Left lobe of liver (tissue), 2 donors: Measurements from ENCODE around the gene WWOX. TPM values are rescaled to one million over a fixed set of nuclear protein-coding genes. Genes with fewer than 3 reads are reported as not detected.
"Not testable (repeated sequence)": the region's sequence is repeated elsewhere in the genome, so short reads cannot be mapped to it uniquely, and the experiment has no call there.

ENCODE experiments used
- ATAC-seq: fragments of 200-7000 bp; cut with Tn5 transposase; one replicate; pipeline ENCODE4 v1.9.1; 2020; ENCODE audit warnings: mild to moderate bottlenecking, moderate library complexity
- DNase-seq: peaks from one replicate; pipeline ENCODE4 v3.0.0-alpha.2; 2020; ENCODE audit warnings: low spot score
- total RNA-seq: library from RNA; stranded (reverse); gene quantifications from one replicate; pipeline ENCODE4 v1.2.1, GENCODE V29; 2021
- donor health status: DM: no; HTN: no; CAD: no; lungs with moderate emphysema.
- donor health status: DM: no; HTN: yes; CAD: no.

The WWOX gene
- total RNA-seq, 1 donor from 2014 or later: 15.1 TPM

DNA sequence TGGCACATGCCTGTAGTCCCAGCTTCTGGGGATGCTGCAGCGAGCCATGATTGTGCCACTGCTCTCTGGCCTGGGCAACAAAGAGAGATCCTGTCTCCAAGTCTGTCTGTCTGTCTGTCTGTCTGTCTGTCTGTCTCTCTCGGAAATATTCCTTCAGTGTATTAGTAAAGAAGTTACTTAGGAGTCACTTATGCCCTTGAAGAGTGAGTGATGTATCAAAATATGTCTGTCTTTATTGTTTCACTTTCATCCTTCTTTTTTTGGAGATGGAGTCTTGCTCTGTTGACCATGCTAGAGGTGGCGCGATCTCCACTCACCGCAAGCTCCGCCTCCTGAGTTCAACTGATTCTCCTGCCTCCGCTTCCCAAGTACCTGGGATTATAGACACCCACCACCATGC, 410.5 kb downstream of the WWOX start:
- ATAC-seq (no peak), DNase-seq (no peak)

DNA sequence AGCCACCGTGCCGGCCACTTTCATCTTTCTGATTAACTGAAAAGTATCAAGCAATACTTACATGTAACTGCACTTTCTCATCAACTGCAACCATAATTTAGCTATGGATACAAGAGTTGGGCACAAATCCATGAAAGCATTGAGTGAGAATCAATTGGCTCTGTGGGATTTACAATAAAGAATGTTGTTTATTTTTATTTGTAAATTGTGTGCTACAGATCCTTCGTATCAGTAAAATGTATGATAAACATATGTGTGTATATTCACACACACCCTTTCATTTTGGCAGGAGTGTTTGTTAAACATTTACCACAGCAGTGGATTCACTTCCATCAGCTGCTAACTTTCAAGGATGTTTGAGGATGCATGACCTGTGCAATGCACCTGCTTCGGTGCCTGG, 411.0 kb downstream of the WWOX start:
- no peak for ATAC-seq
- no peak for DNase-seq

DNA sequence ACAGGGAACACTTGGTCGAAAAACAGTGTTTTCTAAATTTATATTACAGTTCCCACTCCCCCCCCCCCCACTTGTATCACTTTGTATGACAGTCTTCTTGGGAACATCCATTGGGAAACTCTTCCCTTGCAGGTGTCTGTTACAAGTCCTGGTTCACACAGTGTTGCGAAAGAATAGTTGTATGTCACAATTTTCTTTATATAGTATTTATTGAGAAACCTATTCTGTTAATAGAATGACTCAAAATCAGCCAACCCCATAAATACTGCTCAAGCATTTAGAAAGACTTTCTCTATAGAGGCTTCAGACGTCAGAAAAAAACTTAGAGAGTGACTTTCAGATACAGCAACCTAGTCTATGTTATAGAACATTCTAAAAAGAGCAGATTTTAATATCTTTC, 414.4 kb downstream of the WWOX start:
- DNase-seq: no peak

DNA sequence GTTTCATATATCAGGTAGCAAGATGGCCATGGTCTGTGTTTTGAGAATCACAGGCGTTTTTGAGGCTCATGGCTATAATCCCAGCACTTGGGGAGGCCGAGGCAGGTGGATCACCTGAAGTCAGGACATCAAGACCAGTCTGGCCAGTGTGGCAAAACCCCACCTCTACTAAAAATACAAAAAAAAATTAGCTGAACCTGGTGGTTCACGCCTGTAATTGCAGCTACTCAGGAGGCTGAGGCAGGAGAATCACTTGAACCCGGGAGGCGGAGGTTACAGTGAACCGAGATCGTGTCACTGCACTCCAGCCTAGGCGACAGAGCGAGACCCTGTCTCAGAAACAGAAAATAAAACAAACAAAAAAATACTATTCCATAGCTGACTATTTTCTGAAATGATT, 415.4 kb downstream of the WWOX start:
- not testable (repeated sequence) for DNase-seq, ATAC-seq

More for the DNA sequence above, 414.4 kb downstream of the WWOX start:
- no peak for ATAC-seq

DNA sequence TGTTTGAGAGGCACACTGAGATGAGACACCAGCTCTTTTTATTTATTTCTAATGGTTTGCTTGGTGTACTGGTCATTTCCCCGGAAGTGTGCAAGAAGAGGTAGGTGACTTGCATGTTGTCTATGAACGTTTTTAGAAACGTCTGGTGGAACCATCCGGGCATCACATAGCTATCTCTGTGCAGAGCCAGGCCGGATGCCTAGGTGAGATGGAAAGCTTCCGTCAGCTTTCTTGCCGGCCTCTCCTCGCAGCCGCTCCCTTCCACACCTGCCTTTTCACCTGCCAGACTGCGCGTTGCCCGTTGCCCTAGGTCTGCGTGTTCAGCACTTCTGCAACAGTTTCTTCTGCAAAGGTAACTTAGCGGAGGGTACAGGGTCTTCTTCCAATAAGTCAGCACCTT, 416.0 kb downstream of the WWOX start:
- DNase-seq (no peak), ATAC-seq (no peak)

DNA sequence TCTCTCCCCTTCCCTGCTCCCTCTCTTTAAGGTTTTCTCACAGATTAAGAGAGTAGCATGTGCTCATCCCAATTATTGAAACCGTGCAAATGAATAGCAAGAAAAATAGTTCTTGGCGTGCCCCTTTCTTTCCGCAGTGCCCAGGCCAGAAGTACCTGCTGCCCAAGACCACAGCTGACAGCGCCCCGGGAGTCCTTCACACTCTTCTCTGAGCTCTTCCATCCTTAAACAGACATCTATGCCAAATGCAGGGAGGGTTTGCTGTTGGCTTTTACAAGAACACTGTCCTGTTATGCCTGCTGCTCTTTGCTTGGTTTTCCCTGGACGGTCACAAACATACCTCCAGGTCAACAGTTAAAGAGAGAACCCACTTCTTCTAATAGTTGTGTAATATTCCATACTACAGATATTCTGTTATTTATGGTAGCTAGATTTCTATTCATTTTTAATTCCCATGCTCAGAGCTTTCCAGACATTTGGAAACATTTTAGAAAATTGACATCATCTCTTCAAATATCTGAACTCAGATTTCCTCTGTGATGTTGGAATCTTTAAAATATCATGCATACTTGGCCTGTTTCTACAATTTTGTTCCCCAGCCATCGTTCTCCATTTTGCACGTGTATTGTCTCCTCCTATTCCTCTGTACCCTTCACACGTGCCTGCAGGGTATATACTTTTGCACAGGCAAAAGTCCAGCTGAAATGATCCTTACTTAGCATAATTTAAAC, 416.7 kb downstream of the WWOX start:
- ATAC-seq: no peak
- DNase-seq: no peak

DNA sequence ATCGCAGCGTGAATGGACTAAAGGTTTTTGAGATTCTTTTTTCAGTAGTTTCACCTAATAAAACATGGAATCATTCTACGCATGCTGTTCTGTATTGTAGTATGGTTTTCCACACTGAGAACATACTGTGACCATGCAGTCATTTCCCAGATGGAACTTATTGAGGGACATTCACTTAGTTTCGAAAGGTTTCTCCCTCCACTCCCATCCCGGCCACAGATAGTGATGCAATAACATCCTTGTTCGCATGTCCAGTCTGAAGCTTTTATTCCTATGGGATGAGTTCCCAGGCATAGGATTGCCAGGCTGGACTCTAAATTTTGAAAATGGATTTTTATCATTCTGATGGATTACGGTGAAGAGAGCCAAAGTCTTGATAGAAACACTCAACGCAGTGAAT, 420.4 kb downstream of the WWOX start:
- ATAC-seq (no peak), DNase-seq (no peak)

DNA sequence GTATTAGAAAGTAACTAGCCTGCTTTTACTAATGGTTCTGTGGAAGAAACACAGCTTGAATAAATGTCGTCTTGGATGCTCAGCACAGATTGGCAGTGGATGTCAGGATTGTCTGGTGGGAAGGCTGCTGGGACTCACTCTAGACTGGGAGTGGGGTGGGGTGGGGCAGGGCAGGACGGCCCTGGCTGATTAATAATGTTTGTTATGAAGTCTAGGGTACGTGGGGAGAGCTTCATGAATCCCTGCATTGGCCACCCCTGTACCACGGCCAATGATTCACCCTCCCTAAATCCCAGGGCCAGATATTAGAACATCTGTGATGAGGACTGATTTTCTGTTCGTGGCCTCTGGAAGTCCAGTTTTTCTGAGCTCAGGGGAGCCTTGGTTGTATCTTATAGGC, 421.0 kb downstream of the WWOX start:
- ATAC-seq (no peak), DNase-seq (no peak)

DNA sequence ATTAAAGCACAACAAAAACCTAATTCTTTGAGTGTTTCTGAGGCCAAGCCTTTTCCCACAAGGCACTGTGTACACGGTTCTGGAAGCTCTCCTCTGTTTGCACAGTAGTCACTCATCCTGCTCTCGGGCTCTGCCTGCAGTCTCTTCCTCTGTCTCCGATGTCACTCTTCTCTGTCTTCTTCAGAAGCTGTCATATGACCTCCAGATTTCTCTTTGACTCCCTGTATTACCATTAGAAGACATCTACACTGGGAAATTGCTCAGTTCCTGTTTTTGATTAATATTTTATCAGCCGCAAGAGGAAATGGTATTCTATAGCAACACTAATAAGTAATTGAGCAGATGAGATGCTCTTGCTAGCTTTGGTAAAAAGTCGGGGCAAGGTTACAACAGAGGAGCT, 422.9 kb downstream of the WWOX start:
- no peak for ATAC-seq

DNA sequence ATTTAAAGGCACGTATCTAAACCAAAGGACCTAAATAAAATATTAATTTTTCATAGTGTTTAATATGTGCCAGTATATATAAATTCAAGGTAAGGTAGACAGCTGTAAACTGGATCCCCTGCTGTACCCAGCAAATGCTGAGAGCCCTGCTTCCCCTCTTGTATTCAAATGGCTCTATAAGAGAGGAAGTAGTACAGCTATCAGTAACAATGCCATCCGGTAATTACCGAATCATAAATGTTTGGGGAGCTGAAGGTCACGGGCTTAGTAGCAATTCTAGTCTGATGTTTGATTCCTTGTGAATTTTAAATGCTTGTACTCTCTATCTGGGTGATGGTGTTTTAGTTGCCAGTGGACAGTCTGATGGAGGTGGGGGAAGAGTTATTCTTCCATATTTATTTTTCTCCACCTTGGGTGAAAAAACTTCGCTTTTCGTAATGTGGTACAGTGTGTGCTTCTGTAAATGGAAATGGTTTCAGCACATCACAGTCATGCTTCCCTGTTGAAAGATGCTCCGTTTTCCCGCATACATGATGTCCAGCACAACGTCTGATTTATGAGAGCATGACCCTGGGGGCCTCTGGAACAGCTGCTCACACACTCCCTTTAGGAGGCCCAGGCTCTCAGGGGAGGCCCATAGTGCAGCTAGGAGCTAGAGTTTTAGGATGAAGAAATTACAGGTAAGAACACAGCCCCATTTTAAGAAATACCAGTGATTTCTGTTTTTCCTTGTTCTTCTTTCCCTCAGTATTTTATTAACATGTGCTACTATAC, 423.9 kb downstream of the WWOX start:
- ATAC-seq: no peak
- no peak for DNase-seq

More for the DNA sequence above, 422.9 kb downstream of the WWOX start:
- no peak for DNase-seq

DNA sequence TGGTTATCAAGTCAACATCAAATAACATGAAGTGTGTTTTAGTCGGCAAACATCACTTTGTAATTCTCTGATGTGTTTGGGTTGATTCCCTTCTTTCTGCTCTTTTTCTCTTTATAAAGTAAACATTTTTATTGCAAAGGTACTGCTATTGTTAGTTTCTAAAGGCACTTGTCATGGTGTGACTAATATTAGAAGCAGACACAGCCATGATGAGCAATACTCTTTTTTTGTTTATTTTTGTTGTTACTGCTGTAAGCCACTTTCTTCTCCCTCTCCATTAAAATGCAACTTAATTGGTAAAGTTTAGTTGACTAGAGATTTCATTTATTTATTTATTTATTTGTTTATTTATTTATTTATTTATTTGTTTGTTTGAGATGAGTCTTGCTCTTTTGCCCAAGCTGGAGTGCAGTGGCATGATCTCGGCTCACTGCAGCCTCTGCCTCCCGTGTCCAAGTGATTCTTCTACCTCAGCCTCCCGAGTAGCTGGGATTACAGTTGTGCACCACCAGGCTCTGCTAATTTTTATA, 424.7 kb downstream of the WWOX start:
- ATAC-seq: no peak
- no peak for DNase-seq

DNA sequence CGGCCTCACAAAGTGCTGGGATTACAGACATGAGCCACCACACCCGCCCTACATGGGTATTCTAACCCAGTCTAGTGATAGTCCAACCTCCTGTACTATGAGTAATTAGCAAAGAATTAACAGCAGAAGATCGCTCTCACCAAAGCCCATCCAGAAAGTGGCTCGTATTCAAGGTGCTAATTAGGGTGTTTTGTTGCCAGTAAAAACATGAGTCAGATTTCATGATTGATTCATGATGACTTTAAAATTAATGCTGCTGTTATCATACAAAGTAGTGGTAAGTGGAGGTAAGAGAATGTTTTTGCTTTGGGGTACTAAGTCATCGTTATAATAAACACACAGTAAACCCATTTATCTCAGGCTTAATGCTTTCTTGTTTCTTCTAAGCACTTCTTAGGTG, 428.8 kb downstream of the WWOX start:
- DNase-seq (no peak), ATAC-seq (no peak)

DNA sequence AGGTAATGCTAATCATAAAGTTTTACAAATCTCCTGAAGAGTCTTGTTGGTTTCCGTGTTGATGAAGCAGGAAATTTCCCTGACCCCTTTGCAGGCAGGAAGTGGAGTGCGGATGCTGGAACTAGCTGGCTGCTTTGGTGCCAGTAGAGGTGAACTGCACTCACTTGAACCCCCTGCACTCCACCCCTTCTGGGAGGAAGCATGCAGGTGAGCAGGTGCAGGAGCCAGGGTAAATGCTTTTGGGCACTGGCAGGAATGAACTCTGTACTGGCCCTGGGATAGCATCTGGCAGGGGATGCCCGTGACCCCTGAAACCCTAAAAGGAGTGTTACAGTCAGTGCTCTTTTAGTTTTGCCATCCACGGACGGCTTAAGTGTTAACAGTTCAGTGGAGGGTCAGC, 430.4 kb downstream of the WWOX start:
- peak; percentile 62 for ATAC-seq
- DNase-seq: no peak

DNA sequence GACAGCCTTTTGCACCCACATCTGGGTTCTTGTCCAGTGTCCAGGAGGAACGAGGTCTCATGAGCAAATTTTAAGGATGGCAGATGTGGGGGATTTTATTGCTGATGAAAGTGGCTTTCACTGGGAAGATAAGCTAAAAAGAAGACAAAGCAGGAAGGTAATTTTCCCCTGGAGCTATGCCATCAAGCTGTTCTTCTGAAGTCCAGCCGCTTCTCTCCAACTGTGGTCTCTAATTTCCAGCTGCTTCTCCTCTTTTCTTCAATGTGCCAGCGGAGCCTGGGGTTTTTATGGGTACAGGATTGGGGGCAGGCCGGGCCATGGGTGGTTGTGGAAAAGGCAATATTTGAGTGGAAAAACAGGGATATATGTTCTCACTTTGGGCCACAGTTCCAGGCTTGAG, 430.8 kb downstream of the WWOX start:
- ATAC-seq (no peak), DNase-seq (no peak)

DNA sequence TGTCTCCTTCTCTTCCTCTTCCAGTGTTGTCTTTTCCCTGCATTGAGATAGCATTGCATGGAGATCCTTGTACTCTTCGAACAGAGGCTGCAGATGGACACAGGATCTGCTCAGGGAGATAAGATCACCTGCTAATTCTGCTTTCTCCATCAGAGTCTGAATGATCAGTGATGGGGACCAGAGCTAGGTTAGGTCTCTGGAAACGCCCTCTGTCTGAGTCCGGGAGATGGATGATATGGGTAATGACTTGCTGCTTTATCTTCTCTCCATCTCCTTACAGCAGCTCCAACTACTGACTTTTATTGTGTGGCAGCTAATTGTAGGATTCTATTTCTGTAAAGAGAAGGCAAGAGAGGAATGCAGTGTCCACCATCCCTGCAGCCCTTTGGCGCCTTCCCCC, 435.6 kb downstream of the WWOX start:
- no peak for ATAC-seq

DNA sequence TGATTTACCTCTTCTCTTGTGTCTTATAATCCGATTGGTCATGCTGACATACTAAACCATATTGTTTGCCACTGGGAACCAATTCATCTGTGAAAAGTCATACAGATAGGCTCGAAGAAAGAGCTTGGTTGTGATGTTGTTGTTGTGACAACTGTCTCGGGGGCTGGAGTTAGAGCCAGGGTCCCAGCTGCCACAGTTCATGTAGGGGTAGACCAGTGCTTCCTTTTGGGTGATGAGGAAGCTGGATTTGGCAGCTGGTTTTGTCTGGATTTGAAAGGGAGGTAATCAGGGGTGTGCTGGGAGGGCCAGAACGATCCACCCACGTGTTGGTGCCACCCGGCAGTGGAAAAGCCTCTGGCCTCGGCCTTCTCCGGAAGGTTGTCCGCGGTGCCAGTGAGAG, 438.1 kb downstream of the WWOX start:
- no peak for DNase-seq
- ATAC-seq: no peak

More for the DNA sequence above, 435.6 kb downstream of the WWOX start:
- DNase-seq: no peak

DNA sequence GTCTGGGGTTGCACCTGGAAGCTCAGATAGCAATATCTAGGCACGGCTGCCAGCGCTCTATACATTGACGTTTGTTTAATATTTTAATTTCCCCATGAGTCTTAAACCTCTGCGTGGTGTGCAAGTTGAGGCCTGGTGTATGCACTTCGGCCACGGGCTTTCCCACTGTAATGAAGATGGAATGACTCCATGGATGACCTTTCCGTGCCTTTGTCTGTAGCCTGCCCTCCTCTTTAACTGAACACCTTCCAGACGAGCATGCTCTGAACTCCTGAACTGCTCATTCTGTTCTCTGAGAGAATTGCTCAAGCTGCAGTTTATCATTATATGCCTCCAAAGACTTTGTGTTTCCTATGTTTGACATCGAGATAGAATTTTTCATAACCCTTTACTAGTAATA, 438.8 kb downstream of the WWOX start:
- DNase-seq (no peak), ATAC-seq (no peak)

DNA sequence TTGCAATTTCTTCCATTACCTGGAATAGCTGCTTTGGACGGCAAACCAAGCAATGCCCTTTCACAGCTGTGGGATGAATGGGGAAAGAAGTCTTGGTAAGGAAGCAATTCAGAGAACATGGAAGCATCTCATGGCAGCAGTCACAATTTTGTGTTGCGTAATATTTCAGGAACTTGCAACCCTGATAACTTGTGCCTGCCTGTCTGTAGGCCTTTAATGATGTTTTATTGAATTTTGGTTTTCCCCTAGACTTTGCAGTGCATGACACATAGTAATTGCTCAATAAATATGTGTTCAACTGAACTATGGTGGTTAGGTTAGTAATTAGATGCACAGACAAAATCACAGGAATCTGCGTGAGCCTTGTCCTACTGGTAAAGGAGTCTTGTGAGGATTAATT, 439.5 kb downstream of the WWOX start:
- DNase-seq: no peak
- ATAC-seq: no peak

DNA sequence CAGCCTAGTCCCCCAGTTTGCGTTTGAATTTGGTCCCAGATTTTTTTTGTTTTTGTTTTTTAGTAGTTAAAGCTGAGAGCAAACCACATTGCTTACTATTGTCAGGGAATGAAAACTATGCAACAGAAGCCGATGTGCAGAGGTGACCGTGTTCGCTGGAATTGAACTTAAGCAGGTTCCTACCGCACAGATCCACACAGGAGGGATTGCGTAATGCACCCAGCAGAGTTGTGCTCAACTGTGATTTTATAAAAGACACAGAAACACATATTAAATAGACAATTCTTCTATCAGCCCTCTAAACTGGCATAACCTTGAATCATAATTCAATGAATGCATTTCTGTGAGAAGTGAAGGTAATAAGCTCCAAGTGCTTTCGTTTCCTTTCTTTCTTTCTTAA, 443.0 kb downstream of the WWOX start:
- no peak for DNase-seq
- ATAC-seq: peak; percentile 68

DNA sequence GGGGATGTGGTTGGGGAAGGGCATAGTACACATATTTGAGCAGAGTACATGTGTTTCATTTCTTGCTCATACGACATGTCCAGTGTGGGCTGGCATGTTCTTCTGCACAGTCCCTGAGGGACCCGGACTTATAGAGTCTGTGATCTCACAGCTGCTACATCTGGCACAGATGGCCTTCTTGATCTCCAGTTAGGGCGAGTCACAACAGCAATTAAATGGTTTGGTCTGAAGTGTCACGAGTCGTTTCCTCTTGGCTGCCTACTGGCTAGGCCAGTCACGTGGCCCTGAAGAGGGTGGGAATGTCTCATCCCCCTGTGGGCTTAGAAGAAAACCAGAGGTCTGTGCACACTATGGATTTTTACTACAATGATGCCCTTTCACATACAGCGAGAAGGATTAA, 443.6 kb downstream of the WWOX start:
- DNase-seq: no peak

DNA sequence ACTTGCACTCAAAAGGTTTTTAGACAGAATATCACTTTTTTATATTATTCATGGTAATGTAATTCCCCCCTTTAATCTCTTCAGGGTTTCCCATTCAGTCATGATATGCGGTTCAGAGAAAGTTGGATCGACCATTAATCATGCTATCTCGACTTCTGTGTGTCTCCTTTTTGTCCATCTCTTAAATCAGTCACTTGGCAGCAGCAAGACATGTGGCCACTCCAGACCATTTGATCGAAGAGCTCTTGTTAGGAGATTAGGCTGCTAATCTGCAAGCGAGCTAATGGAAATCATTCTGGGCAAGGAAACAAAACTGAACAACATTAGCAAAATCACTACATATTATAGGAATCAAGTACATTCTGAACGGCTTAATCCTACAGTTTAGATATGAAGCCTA, 449.9 kb downstream of the WWOX start:
- DNase-seq (no peak), ATAC-seq (no peak)

More for the DNA sequence above, 443.6 kb downstream of the WWOX start:
- ATAC-seq: no peak

DNA sequence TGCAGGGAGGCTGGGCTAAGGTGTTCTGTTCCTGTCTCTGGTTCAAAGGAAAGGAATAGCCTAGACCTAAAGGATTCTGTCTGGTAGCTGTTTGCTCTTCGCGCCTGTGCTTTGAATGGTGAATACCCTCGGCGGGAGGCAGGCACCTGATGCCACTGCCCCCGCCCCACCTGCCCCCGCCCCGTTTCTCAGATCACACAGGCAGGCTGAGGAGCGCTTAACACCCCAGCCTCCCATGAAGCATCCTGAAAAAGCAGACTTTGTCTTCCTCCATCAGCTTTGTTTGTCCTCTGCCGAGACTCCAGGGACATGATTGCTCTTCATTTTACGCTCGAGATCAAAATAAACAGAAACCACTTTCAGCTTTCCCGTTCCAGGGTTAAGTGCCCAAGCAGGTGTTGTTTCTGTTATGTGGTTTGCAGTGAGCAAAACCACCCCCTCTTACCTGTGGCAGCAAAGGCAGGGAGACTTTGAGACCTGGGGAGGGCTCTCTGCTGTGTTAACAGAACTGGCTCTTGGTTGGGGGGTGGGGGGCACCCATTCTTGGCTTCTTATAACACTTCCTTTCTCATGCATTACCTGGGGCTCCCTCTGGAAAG, 452.1 kb downstream of the WWOX start:
- ATAC-seq: no peak
- DNase-seq: no peak
